Measurements from ENCODE around the gene TRUB2. TPM values are rescaled to one million over a fixed set of nuclear protein-coding genes. Genes with fewer than 3 reads are reported as not detected.

The TRUB2 gene, protein sequence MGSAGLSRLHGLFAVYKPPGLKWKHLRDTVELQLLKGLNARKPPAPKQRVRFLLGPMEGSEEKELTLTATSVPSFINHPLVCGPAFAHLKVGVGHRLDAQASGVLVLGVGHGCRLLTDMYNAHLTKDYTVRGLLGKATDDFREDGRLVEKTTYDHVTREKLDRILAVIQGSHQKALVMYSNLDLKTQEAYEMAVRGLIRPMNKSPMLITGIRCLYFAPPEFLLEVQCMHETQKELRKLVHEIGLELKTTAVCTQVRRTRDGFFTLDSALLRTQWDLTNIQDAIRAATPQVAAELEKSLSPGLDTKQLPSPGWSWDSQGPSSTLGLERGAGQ
- total RNA-seq = 10 to 100 TPM; 43.5 to 45.4 TPM

DNA sequence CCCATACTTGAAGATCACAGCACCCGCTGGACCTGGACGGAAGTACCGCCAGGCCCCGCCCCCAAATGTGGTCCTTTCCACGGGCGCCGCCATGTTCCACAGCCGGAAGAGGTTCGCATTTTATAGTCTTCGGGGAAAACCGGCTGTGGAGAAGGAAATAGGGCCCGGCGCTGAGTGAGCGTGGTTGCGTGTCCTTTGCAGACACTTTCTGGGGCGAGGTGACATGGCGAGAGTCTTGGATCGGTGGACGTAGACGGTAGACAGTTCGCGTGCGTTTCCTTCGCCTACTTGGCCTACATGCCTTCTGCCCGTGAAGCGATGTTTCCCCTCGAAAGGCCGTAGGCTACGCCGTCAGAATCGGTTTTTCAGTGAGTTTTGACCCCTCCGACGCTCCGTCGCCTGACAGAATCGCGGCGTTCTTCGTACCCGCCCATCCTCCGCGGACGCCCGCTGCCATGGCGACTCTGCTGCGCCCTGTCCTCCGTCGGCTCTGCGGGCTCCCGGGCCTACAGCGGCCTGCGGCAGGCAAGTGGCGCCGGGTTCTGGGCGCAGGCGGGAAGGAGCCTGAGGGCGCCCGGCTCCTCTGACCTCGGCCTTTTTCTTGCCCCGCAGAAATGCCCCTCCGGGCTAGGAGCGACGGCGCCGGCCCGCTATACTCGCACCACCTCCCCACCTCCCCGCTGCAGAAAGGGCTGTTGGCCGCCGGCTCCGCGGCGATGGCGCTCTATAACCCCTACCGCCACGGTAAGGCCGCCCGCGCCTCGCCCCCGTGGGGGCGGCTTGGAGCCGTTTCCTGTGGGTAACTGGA, at the start of gene TRUB2, which contains the start of gene COQ4:
Gene TRUB2 (minus strand): TSS at position 44 of the 808 bp plus-strand sequence. CDS start 39 bp downstream, at position 5.
Gene COQ4 (plus strand): TSS at position 436 of the 808 bp plus-strand sequence. CDS start 20 bp downstream, at position 456.
- Mint-ChIP-seq H3K27ac (peak within 1 kb of the TSS; percentile 98), H3K4me1 (peaks cover 19% of the 10 kb centered on the region), H3K36me3 (peaks cover 7% of the 10 kb centered on the region), H3K4me3 (peak within 1 kb of the TSS; percentile 95), H3K27me3 (no peaks in the 10 kb centered on the region), H3K9me3 (no peaks in the 10 kb centered on the region)
- DNase-seq = peak; percentile 92

DNA sequence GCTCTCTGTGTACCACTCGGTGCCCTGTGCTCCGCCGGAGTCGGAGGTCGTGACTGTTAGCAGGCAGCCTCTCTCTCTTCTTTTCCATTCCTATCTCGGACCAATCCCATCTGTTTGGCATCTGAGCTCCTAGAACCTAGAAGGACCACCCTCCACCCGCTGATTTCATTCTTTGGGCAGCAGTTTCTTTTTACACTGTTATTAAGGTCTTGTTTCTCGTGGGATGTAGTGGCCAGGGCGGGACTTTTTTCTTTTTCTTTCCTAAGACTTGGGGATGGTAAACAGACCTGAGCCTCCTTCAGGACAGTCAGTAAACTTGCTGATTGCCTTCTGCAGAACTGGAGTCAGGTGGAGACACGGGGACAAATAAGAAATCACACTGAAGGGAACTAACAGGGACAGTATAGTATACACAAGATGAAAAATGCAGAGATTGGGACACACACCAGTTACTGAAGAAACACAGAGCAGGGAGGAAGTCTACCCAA, 49.4 kb upstream of the TRUB2 start:
- H3K36me3 Mint-ChIP-seq = peaks cover 9% of the 10 kb centered on the region
- peak overlapping the region; percentile 92 for H3K4me3 Mint-ChIP-seq

DNA sequence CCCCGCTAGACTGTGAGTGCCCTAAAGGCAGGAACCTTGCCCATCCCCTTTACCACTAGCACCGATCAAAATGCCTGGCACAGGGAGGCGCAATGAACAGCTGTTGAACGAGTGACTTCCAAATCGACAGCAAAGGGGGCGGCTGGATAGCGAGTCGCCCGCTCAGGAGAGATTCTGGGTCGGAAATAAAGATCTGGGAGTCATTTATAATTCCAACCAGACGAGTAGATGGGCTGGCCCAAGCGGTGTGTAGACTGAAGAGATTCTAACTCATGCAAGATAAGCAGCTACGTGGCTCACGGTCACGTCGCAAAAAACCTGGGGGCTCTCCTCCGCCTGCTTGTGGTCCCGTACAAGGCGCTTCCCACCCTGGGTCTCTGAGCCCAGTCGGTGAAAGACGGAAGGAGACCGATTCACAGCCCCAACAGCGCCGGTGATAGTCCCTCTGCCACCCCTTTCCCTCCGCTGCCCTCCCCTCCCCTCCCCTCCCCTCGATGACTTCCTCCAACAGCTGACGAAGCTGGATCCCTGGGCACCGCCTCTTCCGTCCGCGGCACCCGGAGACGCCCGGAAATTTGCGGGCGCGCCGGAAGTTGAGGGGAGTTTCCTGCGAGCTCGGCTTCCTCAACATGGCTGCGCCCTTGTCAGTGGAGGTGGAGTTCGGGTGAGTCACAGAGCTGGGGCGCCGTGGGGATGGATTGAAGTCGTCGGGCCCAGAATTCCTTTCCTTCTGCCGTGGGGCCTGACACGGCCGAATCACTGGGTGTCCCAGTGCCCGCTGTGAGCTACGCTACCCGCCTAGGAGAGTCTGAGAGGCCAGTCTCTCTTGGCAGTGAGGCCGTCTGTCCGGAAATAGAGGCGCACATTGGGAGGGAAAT, 48.7 kb upstream of the TRUB2 start, which contains the start of gene URM1:
Gene URM1 (plus strand): TSS at position 623 of the 878 bp plus-strand sequence. CDS start 7 bp downstream, at position 630.
- H3K27ac Mint-ChIP-seq = peak within 1 kb of the TSS; percentile 96
- DNase-seq = peak; percentile 98
- H3K4me1 Mint-ChIP-seq = peaks cover 21% of the 10 kb centered on the region
- peaks cover 9% of the 10 kb centered on the region for H3K36me3 Mint-ChIP-seq
- no peaks in the 10 kb centered on the region for H3K9me3 Mint-ChIP-seq
- H3K4me3 Mint-ChIP-seq = peak within 1 kb of the TSS; percentile 92
- no peaks in the 10 kb centered on the region for H3K27me3 Mint-ChIP-seq

More for the DNA sequence above, 49.4 kb upstream of the TRUB2 start:
- peak overlapping the region; percentile 96 for H3K27ac Mint-ChIP-seq
- H3K9me3 Mint-ChIP-seq = no peaks in the 10 kb centered on the region
- peaks cover 21% of the 10 kb centered on the region for H3K4me1 Mint-ChIP-seq
- H3K27me3 Mint-ChIP-seq = no peaks in the 10 kb centered on the region
- DNase-seq = no peak

DNA sequence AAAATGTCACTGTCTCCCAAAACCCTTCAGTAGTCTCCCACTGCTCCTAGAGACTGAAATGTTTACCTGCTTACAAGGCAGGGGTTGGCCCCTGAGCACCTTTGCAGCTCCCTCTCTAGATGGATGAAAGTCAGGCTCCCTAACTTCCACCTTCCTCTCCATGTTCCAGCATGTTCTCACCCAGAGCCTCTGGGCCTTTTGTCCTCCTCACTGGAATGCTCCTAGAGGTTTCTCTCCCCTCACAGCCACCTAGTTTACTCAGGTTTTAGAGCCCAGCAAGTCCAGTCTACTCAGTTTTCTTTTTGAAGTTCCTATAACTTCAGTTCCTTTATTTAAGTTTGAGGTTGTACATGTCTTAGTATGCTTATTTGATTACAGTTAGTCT, 48.1 kb upstream of the TRUB2 start:
- Mint-ChIP-seq H3K4me1 (peaks cover 22% of the 10 kb centered on the region), H3K27ac (peak overlapping the region; percentile 96), H3K27me3 (no peaks in the 10 kb centered on the region), H3K4me3 (peak overlapping the region; percentile 92), H3K36me3 (peaks cover 9% of the 10 kb centered on the region), H3K9me3 (no peaks in the 10 kb centered on the region)
- DNase-seq = no peak

DNA sequence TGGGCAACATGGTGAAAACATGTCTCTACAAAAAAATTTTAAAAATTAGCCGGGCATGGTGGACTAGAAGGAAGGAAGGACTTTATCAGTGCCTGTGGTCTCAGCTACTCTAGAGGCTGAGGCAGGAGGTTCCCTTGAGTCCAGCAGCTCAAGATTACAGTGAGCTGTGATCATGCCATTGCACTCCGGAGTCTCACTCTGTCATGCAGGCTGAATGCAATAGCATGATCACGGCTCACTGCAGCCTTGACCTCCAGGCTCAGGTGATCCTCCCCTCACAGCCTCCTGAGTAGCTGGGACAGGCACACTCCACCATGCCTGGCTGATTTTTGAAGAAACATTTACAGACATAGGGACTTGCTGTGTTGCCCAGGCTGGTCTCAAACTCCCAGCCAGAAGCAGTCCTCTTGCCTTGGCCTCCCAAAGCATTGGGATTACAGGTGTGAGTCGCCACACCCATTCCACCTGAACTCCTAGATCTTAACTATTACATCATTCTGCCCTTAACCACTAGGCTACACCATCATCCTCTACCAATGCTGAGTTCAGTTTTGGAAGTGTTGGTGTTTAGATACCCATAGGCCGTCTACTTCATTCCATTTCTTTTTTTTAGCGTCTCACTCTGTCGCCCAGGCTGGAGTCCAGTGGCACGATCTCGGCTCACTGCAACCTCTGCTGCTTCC, 46.9 kb upstream of the TRUB2 start:
- Mint-ChIP-seq H3K27ac (no peak overlapping the region), H3K27me3 (no peaks in the 10 kb centered on the region), H3K4me1 (peaks cover 28% of the 10 kb centered on the region), H3K9me3 (no peaks in the 10 kb centered on the region), H3K36me3 (peaks cover 9% of the 10 kb centered on the region), H3K4me3 (no peak overlapping the region)
- DNase-seq = no peak

DNA sequence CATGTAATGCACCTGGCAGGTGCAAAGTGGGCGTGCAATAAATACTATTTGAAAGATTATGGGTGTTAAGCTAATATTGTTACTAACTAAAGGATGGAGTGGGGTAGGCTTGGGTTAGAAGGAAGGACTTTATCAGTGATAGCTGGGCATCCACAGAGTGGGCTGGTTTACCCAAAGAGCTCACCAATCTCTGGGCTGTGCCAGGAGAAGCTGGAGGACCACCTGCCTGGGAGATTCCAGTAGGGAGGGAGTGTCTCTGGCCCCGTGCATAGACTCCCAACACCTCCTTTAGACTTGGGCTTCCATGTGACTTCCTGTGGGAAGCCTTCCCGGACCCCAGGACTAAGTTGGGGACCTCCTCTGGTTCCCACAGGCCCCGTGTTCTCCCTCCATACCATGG, 43.3 kb upstream of the TRUB2 start:
- no peaks in the 10 kb centered on the region for H3K36me3 Mint-ChIP-seq
- DNase-seq = no peak
- no peaks in the 10 kb centered on the region for H3K27me3 Mint-ChIP-seq
- no peaks in the 10 kb centered on the region for H3K9me3 Mint-ChIP-seq
- no peak overlapping the region for H3K4me3 Mint-ChIP-seq
- H3K27ac Mint-ChIP-seq = no peak overlapping the region
- H3K4me1 Mint-ChIP-seq = peaks cover 28% of the 10 kb centered on the region

DNA sequence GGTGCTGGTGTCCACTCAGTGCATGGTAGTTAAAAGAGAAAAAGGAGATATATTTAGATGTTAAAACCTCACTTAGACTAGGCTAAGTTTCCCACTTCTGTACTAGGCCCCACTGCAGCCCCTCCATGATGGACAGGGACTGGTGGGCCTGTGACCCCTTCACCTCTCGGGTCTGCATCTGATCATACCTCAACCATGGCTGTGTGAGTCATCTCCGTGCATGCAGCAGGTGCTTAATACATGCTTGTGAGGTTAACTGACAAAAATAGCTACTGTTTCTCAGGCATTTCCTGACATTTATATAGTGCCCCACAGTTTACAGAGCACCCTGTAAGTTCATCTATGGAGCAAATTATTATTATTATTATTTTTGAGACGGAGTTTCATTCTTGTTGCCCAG, 40.5 kb upstream of the TRUB2 start:
- H3K27me3 Mint-ChIP-seq = no peaks in the 10 kb centered on the region
- H3K36me3 Mint-ChIP-seq = no peaks in the 10 kb centered on the region
- no peaks in the 10 kb centered on the region for H3K9me3 Mint-ChIP-seq
- peaks cover 23% of the 10 kb centered on the region for H3K4me1 Mint-ChIP-seq
- no peak for DNase-seq
- H3K27ac Mint-ChIP-seq = no peak overlapping the region
- no peak overlapping the region for H3K4me3 Mint-ChIP-seq

DNA sequence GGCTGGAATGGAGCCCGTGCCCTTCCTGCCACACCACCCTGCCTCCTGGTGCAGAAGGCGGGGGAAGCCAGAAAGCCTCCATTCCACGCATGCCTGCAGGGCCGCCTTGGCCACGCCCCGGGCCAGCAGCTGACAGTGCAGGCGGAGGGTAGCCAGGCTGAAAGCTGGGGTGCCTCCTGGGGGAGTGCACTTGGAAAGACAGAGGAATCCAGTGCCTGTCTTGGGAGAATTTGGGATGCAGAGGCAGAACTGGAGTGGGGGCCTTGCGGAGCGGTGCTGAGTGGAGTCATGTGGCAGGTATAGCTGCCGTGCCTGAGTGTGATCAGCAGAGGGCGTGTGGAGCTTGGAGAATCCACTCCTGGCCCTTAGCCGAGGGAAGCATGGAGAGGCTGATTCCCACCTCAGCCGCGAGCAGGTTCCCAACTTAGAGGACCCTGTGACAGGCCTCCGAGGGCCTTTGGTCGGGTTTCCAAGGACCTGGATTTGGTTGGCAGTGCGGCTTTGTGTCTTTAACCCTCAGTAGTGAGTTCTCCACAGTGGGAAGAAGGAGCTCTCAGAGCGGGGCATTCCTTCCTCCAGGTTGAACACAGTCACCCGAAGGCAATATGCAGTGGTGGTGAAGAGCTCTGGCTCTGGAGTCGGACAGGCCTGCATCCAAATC, 39.9 kb upstream of the TRUB2 start:
- Mint-ChIP-seq H3K27me3 (no peaks in the 10 kb centered on the region), H3K4me1 (peaks cover 23% of the 10 kb centered on the region), H3K4me3 (peak overlapping the region; percentile 75), H3K9me3 (no peaks in the 10 kb centered on the region), H3K27ac (peak overlapping the region; percentile 49), H3K36me3 (peaks cover 4% of the 10 kb centered on the region)
- DNase-seq = peak; percentile 69

DNA sequence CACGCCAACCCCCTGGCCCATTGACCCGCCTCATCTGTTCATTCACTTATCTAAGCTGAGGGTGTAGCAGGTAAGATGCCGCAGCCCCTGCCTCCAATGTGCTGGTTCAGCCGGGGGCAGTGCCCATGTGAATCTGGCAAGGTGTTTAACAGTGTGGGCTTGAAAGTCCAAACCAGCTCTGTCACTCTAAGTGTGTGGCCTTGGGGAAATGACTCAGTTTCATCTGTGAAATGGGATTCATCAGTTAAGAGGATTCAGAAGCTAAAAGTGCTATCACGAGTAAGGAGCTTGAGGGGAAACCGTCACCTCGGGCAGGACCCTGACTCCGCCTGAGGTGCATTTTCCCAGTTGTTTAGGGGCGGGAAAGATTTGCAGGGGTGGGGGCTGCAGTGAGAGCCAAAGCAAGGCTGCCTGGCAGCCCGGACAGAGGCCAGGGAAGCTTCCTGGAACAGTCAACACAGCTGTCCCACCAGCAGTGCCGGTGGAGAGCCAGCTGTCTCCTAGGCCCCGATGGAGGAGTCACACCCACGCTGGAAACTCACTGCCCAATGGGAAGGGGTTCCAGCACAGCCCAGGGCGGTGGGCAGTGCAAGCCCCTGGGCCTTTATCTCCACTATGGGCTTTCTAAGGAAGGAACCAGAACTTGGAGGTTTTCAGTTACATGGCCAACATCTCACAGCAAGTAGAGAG, 39.2 kb upstream of the TRUB2 start:
- Mint-ChIP-seq H3K27ac (peak overlapping the region; percentile 49), H3K4me1 (peaks cover 23% of the 10 kb centered on the region), H3K36me3 (peaks cover 4% of the 10 kb centered on the region), H3K27me3 (no peaks in the 10 kb centered on the region), H3K4me3 (no peak overlapping the region), H3K9me3 (no peaks in the 10 kb centered on the region)
- no peak for DNase-seq

DNA sequence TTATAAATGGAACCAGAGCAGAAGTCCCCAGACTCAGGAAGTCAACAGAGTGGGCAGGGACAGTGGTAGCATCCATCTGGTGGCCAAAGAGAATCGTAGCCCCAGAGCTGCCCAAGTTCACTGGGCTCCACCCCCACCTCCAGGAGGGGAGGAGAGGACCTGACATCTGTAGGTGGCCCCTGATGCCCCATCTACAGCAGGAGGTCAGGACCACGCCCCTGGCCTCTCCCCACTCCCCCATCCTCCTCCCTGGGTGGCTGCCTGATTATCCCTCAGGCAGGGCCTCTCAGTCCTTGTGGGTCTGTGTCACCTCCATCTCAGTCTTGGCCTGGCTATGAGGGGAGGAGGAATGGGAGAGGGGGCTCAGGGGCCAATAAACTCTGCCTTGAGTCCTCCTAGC, 38.6 kb upstream of the TRUB2 start:
- no peak for DNase-seq
- no peaks in the 10 kb centered on the region for H3K27me3 Mint-ChIP-seq
- H3K36me3 Mint-ChIP-seq = peaks cover 8% of the 10 kb centered on the region
- H3K4me3 Mint-ChIP-seq = no peak overlapping the region
- no peak overlapping the region for H3K27ac Mint-ChIP-seq
- no peaks in the 10 kb centered on the region for H3K9me3 Mint-ChIP-seq
- peaks cover 23% of the 10 kb centered on the region for H3K4me1 Mint-ChIP-seq

DNA sequence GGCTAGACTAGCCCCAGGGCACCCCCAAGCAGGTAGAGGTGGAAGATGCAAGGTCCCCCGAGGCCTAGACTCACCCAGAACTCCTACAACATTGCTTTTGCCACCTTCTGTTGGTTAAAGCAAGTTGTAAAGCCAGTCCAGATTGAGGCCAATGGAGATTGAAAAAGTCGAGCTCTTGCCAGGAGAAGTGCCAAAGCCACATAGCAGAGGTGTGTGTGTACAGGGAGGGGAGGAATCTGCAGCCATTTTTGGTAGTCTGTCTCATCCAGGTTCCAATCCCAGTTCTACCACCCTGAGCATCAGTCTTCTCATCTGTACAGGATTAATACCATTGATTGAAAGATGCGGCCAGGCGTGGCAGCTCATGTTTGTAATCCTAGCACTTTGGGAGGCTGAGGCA, 36.6 kb upstream of the TRUB2 start:
- no peaks in the 10 kb centered on the region for H3K9me3 Mint-ChIP-seq
- no peaks in the 10 kb centered on the region for H3K27me3 Mint-ChIP-seq
- no peak overlapping the region for H3K27ac Mint-ChIP-seq
- H3K4me3 Mint-ChIP-seq = no peak overlapping the region
- H3K36me3 Mint-ChIP-seq = peaks cover 9% of the 10 kb centered on the region
- no peak for DNase-seq
- H3K4me1 Mint-ChIP-seq = peaks cover 16% of the 10 kb centered on the region

DNA sequence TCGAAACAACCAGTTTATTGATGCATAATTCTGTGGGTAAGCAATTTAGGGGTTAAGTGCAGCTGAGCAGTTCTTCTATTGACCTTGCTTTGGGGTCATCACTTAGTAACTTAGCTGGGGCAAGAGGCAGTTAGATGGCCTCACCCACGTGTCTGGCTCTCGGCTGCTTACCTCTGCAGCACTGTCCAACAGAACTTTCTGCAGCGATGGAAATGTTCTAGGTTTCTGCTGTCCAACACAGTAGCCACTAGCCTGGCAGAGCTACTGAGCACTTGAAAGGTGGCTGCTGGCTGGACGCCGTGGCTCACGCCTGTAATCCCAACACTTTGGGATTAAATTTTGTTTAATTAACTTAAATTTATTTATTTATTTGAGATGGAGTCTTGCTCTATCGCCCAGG, 35.8 kb upstream of the TRUB2 start:
- no peaks in the 10 kb centered on the region for H3K9me3 Mint-ChIP-seq
- no peaks in the 10 kb centered on the region for H3K27me3 Mint-ChIP-seq
- H3K4me3 Mint-ChIP-seq = no peak overlapping the region
- H3K4me1 Mint-ChIP-seq = peaks cover 16% of the 10 kb centered on the region
- H3K36me3 Mint-ChIP-seq = peaks cover 9% of the 10 kb centered on the region
- no peak overlapping the region for H3K27ac Mint-ChIP-seq
- no peak for DNase-seq

DNA sequence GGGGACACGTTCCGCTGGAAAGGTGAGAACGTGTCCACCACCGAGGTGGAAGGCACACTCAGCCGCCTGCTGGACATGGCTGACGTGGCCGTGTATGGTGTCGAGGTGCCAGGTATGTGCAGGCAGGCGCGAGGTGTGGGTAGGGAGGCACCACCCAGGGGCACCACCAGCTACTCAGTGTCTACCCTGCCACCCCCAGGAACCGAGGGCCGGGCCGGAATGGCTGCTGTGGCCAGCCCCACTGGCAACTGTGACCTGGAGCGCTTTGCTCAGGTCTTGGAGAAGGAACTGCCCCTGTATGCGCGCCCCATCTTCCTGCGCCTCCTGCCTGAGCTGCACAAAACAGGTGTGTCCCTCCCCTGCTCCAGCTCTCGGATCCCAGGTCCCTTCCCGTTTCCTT, 33.2 kb upstream of the TRUB2 start:
- Mint-ChIP-seq H3K36me3 (peaks cover 11% of the 10 kb centered on the region), H3K27me3 (no peaks in the 10 kb centered on the region)

More for the DNA sequence above, 33.2 kb upstream of the TRUB2 start:
- no peak overlapping the region for H3K27ac Mint-ChIP-seq
- H3K9me3 Mint-ChIP-seq = no peaks in the 10 kb centered on the region
- no peak for DNase-seq
- H3K4me1 Mint-ChIP-seq = no peaks in the 10 kb centered on the region
- H3K4me3 Mint-ChIP-seq = no peak overlapping the region

All from activated naive CD8-positive, alpha-beta T cell treated with anti-CD3 and anti-CD28 coated beads for 36 hours (primary cell).